ENCODE measurements around the gene CD70.

DNA sequence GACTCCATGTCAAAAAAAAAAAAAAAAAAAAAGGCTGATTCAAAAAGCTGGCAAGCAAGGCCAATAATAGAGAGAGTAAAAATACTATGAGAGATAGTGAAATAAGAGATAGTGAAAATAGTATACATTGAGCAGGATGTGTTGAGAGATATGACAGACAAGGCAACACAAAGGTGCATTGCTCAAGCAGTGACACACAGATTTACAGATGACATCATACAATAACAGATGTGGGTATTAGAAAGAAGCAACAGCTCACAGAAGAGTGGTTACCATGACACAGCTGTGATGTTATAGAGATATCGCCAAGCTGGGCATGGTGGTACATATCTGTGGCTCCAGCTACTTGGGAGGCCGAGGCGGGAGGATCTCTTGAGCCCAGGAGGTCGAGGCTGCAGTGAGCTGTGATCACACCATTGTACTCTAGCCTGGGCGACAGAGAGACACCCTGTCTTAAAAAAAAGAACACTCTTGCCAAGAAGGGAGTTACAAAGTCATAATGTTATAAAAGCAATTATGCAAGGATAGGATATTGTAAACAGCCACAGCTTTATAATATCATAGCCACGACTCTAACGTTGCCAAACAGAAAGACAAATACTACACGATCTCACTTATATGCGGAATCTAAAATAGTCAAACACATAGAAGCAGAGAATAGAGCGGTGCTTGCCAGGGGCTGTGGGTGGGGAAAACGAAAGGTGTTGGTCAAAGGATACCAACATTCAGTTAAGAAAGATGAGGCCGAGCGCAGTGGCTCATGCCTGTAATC, 49.8 kb downstream of the CD70 start:
- TF ChIP-seq, protein P1, sequence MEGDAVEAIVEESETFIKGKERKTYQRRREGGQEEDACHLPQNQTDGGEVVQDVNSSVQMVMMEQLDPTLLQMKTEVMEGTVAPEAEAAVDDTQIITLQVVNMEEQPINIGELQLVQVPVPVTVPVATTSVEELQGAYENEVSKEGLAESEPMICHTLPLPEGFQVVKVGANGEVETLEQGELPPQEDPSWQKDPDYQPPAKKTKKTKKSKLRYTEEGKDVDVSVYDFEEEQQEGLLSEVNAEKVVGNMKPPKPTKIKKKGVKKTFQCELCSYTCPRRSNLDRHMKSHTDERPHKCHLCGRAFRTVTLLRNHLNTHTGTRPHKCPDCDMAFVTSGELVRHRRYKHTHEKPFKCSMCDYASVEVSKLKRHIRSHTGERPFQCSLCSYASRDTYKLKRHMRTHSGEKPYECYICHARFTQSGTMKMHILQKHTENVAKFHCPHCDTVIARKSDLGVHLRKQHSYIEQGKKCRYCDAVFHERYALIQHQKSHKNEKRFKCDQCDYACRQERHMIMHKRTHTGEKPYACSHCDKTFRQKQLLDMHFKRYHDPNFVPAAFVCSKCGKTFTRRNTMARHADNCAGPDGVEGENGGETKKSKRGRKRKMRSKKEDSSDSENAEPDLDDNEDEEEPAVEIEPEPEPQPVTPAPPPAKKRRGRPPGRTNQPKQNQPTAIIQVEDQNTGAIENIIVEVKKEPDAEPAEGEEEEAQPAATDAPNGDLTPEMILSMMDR (conservative IDR thresholded peaks at IDR 0.05; ENCODE audit: low read depth, low read length): no peak
- no peak for TF ChIP-seq EZH2 (IDR thresholded peaks at IDR 0.05; ENCODE audit: borderline replicate concordance, low read depth, low read length, poor library complexity, severe bottlenecking)
